GM18519 (cell line): ENCODE data around the gene ATP6V1G1.

ENCODE experiments used
- ATAC-seq: cut with Tn5 transposase; IDR thresholded peaks from one replicate; pipeline ENCODE4 v1.9.1; 2021; ENCODE audit warnings: mild to moderate bottlenecking, moderate library complexity; ENCODE audit not compliant: unreplicated experiment, low FRiP score

Gene ATP6V1G1

GRCh38 chr9:114587345-114588202 lies at the start of gene ATP6V1G1:
Gene ATP6V1G1 (plus strand): TSS chr9:114587769. CDS start chr9:114587839, 70 bp downstream.
- ATAC-seq, result peak; percentile 85

DNA sequence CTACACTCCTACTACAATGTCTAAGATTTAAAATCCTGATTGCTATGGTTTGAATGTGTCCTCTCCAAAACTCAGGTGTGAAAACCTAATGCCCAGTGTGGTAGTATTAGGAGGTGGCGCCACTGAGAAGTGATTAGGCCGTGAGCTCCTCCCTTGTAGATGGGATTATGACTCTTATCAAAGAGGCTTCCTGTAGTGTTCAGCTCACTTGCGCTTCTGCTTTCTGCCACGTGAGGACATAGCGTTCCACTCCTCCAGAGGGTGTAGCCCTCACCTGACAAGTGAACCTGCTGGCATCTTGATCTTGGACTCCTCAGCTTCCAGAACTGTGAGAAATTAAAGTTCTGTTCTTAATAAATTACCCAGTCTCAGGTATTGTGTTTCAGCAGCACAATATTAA lies 49.3 kb upstream of the ATP6V1G1 start:
- ATAC-seq, result no peak

GRCh38 chr9:114539701-114540380 lies 47.7 kb upstream of the ATP6V1G1 start:
- ATAC-seq, result no peak

DNA sequence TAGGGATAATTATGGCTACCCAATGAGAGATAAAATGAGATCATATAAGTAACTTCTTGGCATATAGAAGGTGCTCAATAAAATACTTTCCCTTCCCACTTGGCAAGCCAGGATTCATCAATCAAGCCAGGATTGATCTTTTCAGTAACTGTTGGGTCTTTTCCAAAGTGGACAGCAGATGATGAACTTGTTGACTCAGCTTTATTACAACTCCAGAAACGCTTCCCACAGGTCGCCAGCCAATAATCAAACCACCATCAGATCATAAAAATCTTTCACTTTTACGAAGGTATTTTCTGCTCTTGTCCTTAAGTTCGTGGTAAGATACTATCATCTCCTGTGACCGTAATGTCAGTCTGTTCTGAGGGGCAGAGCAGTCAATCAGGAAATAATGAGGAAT lies 42.5 kb upstream of the ATP6V1G1 start:
- no peak for ATAC-seq

DNA sequence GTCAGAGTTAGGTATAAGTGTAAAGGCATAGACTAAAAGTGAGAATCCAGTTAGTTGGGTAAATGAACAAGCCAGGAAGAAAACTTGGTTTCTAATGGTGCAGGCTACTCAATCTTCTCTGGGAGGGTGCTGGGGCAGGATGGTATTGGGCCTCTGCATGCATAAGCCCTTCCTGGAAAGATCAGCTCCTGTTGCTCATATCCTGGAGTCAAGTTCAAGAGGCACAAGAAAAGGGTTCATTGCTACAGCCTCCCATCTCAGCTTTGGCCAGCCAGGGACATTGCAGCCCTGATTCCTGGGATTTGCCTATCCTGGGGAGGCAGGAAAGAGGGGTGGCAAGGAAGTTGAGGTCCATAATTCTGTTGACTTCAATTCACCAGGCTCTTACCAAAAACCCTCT lies 40.7 kb upstream of the ATP6V1G1 start:
- no peak for ATAC-seq

DNA sequence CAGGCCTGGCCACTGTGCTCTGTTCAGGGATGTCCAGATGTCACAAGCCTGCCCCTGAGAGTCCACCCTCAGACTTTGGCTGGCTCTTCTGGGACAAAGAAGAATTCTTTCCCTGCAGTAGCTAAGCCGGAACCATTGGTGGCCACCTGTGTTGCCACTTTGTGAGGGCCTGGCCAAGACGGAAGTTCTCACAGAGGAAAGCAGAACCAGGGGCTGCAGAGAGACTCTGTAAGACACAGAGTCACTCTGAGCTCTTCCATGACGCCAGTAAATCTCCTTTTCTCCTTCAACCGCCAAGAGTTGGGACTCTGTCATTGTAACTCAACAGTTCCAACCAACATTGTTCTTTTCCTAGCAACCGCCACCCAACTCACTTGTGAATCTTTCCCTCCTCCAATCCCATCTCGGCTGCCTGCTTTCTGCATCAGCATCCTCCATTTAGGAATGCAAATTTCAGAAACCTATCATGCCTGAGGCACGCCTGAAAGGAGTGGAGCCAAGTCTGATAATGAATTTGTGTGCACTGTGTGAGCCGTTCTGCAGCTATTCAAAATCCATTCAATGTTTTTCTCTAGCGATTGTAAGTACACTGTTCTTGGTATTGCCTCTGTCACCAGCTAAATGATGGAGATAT lies 37.8 kb upstream of the ATP6V1G1 start:
- ATAC-seq, result no peak

- ATAC-seq, result no peak
Measured at GRCh38 chr9:114551750-114552685, 35.6 kb upstream of the ATP6V1G1 start.

DNA sequence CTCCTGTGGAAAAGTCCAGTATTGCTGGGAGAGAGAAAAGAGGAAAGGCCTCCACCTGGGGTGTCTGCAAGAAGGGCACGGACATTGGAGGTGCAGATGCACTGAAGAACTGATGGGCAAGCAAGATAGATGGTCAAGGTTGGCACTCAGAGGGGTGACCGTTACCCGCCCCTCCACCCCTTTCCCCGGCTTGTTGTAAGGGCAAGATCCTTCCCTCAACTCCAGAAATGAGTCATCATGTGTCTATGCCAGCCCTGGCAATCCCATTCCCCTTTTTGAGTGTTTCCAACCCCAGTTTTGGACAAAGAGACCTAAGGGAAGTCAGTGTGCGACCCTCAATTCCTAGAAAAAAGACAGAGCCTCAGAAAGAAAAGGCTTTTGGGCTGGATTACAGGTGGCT lies 34.9 kb upstream of the ATP6V1G1 start:
- ATAC-seq, result no peak

- no peak for ATAC-seq
Measured at GRCh38 chr9:114553202-114553601, 34.4 kb upstream of the ATP6V1G1 start.

GRCh38 chr9:114555696-114556095 lies 31.9 kb upstream of the ATP6V1G1 start:
- ATAC-seq, result no peak

DNA sequence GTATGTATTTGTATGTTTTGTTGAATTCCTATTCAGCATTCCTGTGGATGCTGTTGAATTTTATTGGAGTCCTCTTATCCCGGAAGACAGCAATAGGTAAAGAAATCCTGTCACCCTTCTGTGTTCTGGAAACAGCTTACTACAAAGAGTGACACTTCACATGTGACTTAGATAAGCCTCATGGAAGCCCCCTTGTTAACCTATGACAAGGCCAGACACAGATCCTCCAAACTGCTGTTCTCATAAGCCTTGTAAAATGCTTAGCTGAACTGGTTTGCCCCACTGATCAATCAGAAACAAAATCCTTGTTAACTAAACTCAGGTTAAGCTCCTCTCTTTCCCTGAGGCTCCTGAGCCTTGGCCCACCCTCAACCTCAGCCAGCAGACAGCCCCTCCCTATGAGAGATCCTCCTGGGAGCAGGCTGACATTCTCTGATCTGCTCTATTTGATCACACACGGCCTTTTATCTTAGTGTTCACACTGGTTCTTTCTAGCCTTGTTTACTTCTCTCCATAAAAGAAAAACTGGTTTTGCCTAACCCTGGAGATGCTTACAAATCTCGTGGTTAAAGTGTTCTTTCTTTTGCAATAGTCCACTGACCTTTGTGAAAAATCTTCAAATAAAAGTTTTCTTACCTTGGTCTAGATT lies 29.4 kb upstream of the ATP6V1G1 start:
- ATAC-seq, result no peak

DNA sequence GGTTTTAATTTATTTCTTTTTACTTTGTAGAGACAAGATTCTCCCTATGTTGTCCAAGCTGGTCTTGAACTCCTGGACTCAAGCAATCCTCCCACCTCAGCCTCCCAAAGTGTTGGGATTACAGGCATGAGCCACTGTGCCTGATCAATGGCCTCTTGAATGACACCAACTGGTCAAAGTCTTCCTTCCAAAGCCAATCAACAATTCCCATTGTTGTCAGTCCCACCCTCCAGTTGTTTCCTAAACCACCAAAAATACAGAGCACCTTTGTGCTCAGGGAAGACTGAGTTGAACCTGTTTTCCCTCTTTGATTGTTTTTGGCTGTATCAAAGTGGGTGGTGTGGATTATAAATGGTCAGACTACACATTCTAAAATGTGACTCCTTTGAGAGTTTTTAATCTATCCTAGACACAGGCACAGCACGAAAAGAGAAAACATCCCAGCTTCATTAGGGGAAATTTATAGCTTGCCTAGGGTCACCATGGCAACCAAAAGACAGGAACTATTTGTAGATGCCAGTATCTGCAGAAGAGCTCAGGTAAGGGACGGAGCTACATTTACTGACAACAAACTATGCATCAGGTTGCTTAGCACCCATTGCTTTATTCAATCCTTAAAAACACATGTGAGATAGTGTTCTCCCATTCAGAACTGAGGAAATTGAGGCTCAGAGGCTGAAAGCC lies 27.6 kb upstream of the ATP6V1G1 start:
- ATAC-seq, result no peak

- no peak for ATAC-seq
Measured at GRCh38 chr9:114560956-114561355, 26.6 kb upstream of the ATP6V1G1 start.

DNA sequence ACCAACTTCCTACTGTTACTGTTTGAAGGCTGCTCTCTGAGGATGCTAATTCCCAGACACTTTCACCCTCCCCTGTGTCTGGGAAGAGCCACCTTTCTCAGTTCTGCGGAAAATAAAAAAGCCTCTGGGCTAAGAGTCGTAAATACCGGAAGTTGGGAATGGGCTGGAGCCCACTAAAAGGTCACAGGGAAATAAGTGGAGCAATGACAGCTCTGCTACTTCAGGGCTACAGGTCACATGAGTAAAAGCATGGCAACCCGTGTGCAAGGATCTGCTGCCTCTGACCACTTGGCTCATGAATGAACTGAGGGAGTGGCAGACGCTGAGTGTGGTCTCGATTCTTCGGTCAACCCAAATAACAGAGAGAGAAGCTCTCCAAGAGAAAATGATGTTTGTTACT lies 25.8 kb upstream of the ATP6V1G1 start:
- no peak for ATAC-seq

GRCh38 chr9:114565204-114565603 lies 22.4 kb upstream of the ATP6V1G1 start:
- ATAC-seq, result no peak

GRCh38 chr9:114570742-114571141 lies 16.8 kb upstream of the ATP6V1G1 start:
- ATAC-seq, result no peak

DNA sequence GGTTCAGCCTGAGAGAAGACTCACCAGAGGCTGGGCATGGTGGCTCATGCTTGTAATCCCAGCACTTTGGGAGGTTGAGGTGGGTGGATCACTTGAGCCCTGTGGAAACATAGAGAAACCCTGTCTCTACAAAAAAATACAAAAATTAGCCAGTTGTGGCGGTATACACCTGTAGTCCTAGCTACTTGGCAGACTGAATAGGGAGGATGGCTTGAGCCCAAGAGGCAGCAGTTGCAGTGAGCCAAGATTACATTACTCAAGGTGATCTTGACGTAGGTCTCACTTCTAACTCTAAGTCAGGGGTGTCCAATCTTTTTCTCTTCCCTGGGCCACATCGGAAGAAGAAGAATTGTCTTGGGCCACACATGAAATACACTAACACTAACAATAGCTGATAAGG lies 16.2 kb upstream of the ATP6V1G1 start:
- no peak for ATAC-seq

- ATAC-seq, result no peak
Measured at GRCh38 chr9:114572199-114572598, 15.4 kb upstream of the ATP6V1G1 start.

DNA sequence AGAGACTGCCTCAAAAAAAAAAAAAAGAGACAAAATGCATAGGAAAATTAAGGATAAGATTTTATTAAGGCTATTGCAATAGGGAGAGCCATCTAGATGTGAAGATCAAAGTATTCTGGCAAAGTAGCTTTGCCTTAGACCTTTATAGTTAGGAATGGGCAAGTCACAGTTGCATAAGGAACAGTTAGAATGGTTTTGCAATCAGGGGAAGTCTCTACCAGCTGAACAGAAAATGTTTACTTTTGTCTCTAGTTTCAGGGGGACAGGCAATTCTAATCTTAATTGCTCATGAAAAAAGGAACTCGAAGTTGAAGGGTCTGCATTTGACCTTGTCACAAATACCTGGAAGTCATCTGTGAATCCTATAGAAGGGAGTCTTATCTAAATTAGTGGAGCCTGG lies 13.1 kb upstream of the ATP6V1G1 start:
- no peak for ATAC-seq
